ENCODE data around the gene OAS2. TPM values are rescaled to one million over a fixed set of nuclear protein-coding genes. Genes with fewer than 3 reads are reported as not detected.

Gene OAS2
- total RNA-seq, 1 donor from 2014 or later: 4.8 TPM

DNA sequence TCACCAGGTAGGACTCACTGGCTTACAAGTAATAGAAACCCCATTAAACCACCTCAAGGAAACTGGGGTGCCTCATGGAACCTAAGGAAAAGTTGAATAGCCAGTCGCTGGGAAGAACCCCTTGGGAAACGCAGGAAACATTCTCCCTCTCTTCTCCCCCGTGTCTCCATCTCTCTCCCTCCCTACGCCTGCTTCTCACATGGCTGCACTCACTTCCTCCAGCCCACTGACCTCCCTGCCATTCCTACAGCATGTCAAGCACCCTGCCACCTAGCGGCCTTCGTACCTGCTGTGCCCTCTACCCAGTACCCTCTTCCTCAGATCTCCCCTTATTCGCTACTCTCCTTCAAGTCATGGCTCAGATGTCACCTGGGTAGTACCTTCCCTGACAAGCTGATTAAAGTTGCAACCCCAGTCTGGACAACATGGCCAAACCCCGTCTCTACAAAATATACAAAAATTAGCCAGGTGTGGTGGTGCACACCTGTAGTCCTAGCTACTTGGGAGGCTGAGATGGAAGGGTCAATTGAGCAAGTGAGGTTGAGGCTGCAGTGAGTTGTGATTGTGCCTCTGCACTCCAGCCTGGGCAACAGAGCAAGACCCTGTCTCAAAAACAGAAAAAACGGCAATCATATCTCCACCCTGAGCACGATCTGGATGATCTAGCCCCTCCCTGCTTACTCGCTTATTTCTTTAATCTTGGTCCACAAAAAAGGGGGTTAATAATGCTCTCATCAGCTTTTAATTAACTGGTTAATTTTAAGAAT is 71.8 kb downstream of the OAS2 start:
- no peak overlapping the region for H3K4me3 ChIP-seq
- intact Hi-C loops (cut with micrococcal nuclease): loop anchor here (2.0 to 10.0 kb wide), 2 partner anchors 49 to 125 kb away; no protein-coding TSS in a partner anchor
- H3K4me1 ChIP-seq: no peaks in the 10 kb centered on the region
- H3K27ac ChIP-seq (replicated peaks): no peak overlapping the region
- peaks cover 75% of the 10 kb centered on the region for H3K27me3 ChIP-seq (ENCODE audit: low read depth)
- no peaks in the 10 kb centered on the region for H3K9me3 ChIP-seq (replicated peaks)
- no peaks in the 10 kb centered on the region for H3K36me3 ChIP-seq
- TF ChIP-seq, protein P1, sequence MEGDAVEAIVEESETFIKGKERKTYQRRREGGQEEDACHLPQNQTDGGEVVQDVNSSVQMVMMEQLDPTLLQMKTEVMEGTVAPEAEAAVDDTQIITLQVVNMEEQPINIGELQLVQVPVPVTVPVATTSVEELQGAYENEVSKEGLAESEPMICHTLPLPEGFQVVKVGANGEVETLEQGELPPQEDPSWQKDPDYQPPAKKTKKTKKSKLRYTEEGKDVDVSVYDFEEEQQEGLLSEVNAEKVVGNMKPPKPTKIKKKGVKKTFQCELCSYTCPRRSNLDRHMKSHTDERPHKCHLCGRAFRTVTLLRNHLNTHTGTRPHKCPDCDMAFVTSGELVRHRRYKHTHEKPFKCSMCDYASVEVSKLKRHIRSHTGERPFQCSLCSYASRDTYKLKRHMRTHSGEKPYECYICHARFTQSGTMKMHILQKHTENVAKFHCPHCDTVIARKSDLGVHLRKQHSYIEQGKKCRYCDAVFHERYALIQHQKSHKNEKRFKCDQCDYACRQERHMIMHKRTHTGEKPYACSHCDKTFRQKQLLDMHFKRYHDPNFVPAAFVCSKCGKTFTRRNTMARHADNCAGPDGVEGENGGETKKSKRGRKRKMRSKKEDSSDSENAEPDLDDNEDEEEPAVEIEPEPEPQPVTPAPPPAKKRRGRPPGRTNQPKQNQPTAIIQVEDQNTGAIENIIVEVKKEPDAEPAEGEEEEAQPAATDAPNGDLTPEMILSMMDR (IDR thresholded peaks at IDR 0.05; ENCODE audit: borderline replicate concordance): peak; percentile 27
- DNase-seq: no peak

DNA sequence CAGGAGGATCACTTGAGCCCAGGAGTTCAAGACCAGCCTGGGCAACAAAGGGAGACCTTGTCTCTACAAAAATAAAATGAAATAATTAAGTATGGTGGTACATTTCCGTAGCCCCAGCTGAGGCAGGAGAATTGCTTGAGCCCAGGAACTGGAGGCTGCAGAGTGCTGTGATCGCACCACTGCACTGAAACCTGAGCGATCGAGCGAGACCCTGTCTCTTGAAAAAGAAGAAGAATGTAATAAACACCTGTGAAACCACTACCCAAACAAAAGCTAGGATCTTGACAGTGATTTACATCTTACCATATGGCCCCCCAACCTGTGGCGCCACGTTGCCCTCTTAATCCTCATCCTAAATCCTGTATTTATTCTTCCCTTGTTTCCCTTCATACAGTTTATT is 72.5 kb downstream of the OAS2 start:
- intact Hi-C loops (cut with micrococcal nuclease): no loop called here
- Histone ChIP-seq H3K27ac (replicated peaks) (no peak overlapping the region), H3K4me1 (no peaks in the 10 kb centered on the region), H3K36me3 (no peaks in the 10 kb centered on the region), H3K9me3 (replicated peaks) (no peaks in the 10 kb centered on the region), H3K4me3 (no peak overlapping the region), H3K27me3 (ENCODE audit: low read depth) (peaks cover 77% of the 10 kb centered on the region)
- no peak for DNase-seq
- TF ChIP-seq, protein P1 (IDR thresholded peaks at IDR 0.05; ENCODE audit: borderline replicate concordance): no peak

DNA sequence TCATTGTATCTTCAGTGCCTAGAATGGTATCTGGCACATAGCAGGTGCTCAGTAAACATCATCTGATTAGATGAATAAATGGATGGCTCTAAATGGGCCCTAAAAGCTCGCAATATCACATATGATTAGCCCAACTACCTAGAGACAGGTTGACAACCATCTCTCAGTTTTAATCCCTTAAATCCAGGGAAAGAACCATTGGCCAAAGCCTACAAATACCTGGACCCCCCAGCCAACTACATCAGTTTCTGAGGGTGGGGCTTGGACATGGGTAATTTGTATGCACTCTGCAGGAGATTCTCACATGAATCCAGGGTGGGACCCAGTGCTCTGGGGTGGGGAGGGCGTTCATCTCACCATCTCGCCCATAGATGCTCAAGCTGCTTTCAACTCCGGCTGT is 73.4 kb downstream of the OAS2 start:
- Histone ChIP-seq H3K4me3 (no peak overlapping the region), H3K36me3 (no peaks in the 10 kb centered on the region), H3K4me1 (peaks cover 6% of the 10 kb centered on the region), H3K9me3 (replicated peaks) (no peaks in the 10 kb centered on the region), H3K27ac (replicated peaks) (no peak overlapping the region), H3K27me3 (ENCODE audit: low read depth) (peaks cover 80% of the 10 kb centered on the region)
- DNase-seq: no peak
- intact Hi-C loops (cut with micrococcal nuclease): no loop called here
- TF ChIP-seq, protein P1 (IDR thresholded peaks at IDR 0.05; ENCODE audit: borderline replicate concordance): no peak

DNA sequence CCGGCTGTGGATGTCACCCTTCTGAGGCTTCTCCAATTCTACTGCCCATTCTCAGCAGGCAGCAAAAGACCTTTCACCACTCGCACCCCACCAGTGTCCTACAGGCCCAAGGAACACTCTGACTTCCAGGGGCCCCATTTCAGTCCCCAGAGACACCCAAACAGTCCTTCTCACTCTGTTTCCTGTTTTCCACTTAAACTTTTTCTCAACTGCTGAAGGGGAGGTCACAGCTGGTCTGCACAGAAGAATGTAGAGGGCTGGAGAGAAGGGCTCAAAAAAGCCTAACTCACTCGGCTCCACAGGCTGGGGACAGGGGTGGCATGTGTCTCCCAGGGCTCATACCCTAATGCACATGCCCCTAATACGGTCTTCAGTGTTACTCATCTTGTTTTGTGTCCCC is 74.0 kb downstream of the OAS2 start:
- Histone ChIP-seq H3K36me3 (no peaks in the 10 kb centered on the region), H3K4me1 (peaks cover 11% of the 10 kb centered on the region), H3K9me3 (replicated peaks) (no peaks in the 10 kb centered on the region), H3K27ac (replicated peaks) (no peak overlapping the region), H3K4me3 (no peak overlapping the region), H3K27me3 (ENCODE audit: low read depth) (peaks cover 82% of the 10 kb centered on the region)
- TF ChIP-seq, protein P1 (IDR thresholded peaks at IDR 0.05; ENCODE audit: borderline replicate concordance): no peak
- intact Hi-C loops (cut with micrococcal nuclease): no loop called here
- no peak for DNase-seq

DNA sequence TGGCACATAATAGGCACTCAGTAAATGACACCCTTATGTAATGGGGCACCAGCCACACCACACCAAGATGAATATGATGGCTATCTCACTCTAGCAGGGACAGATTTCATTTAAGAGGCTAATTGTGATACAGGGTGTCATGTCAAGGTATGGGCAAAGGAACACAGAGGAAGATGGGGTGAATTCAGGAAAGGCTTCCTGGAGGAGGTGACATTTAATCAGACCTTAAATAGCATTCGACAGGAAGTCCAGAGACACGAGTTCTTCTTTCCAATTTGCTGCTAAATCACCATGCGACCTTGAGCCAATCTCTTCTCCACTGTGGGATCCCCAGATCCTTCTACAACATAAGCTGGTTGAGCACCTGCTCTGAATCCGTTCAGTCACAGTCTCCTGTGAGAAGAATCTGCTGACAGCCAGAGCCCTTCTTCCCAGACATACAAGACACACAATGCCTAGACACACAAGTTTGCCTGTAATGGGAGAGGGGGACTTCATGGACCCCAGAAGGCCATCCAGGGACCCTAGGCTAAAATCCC is 76.7 kb downstream of the OAS2 start:
- Histone ChIP-seq H3K4me1 (peaks cover 16% of the 10 kb centered on the region), H3K27me3 (ENCODE audit: low read depth) (peaks cover 89% of the 10 kb centered on the region), H3K9me3 (replicated peaks) (no peaks in the 10 kb centered on the region), H3K36me3 (no peaks in the 10 kb centered on the region), H3K27ac (replicated peaks) (no peak overlapping the region), H3K4me3 (no peak overlapping the region)
- intact Hi-C loops (cut with micrococcal nuclease): no loop called here
- TF ChIP-seq, protein P1 (IDR thresholded peaks at IDR 0.05; ENCODE audit: borderline replicate concordance): no peak
- no peak for DNase-seq

Data from left ventricle myocardium inferior (tissue), 1 donor.